Effector CD4-positive, alpha-beta T cell (primary cell): ENCODE results near the gene CAMK1D.
"Not testable (repeated sequence)": the region's sequence is repeated elsewhere in the genome, so short reads cannot be mapped to it uniquely, and the experiment has no call there.

Experiments
- DNase-seq: peaks from one replicate; pipeline ENCODE4 v3.0.0-alpha.2; 2020

The CAMK1D gene

GRCh38 chr10:12340937-12341336 is 8.4 kb upstream of the CAMK1D start:
- DNase-seq: no peak

- DNase-seq: no peak
Measured at GRCh38 chr10:12341526-12341925, 7.8 kb upstream of the CAMK1D start.

- DNase-seq: no peak
Measured at GRCh38 chr10:12344375-12345110, 4.8 kb upstream of the CAMK1D start.

- no peak for DNase-seq
Measured at GRCh38 chr10:12346707-12347106, 2.6 kb upstream of the CAMK1D start.

- no peak for DNase-seq
Measured at GRCh38 chr10:12348294-12348869, 965 bp upstream of the CAMK1D start.

GRCh38 chr10:12349629-12350166 is 351 bp downstream of the CAMK1D start:
- DNase-seq: no peak

- DNase-seq: peak; percentile 32
Measured at GRCh38 chr10:12350167-12350872, 973 bp downstream of the CAMK1D start.

GRCh38 chr10:12350925-12351324 is 1.6 kb downstream of the CAMK1D start:
- DNase-seq: no peak

GRCh38 chr10:12351447-12351846 is 2.1 kb downstream of the CAMK1D start:
- DNase-seq: peak; percentile 8

GRCh38 chr10:12351889-12352288 is 2.5 kb downstream of the CAMK1D start:
- DNase-seq: no peak

- no peak for DNase-seq
Measured at GRCh38 chr10:12353399-12354242, 4.3 kb downstream of the CAMK1D start.

- DNase-seq: not testable (repeated sequence)
Measured at GRCh38 chr10:12354696-12355095, 5.3 kb downstream of the CAMK1D start.

- DNase-seq: no peak
Measured at GRCh38 chr10:12355384-12355783, 6.0 kb downstream of the CAMK1D start.

- DNase-seq: no peak
Measured at GRCh38 chr10:12357525-12358151, 8.3 kb downstream of the CAMK1D start.

GRCh38 chr10:12358863-12359564 is 9.7 kb downstream of the CAMK1D start:
- DNase-seq: no peak

GRCh38 chr10:12360461-12360860 is 11.1 kb downstream of the CAMK1D start:
- DNase-seq: no peak

GRCh38 chr10:12361115-12361514 is 11.8 kb downstream of the CAMK1D start:
- not testable (repeated sequence) for DNase-seq

- no peak for DNase-seq
Measured at GRCh38 chr10:12364559-12364958, 15.2 kb downstream of the CAMK1D start.

- DNase-seq: no peak
Measured at GRCh38 chr10:12367272-12367671, 17.9 kb downstream of the CAMK1D start.

GRCh38 chr10:12369982-12370381 is 20.6 kb downstream of the CAMK1D start:
- DNase-seq: no peak

GRCh38 chr10:12372846-12373245 is 23.5 kb downstream of the CAMK1D start:
- DNase-seq: no peak

GRCh38 chr10:12375076-12375504 is 25.7 kb downstream of the CAMK1D start:
- DNase-seq: no peak
